ENCODE data around the gene DIABLO.

DNA sequence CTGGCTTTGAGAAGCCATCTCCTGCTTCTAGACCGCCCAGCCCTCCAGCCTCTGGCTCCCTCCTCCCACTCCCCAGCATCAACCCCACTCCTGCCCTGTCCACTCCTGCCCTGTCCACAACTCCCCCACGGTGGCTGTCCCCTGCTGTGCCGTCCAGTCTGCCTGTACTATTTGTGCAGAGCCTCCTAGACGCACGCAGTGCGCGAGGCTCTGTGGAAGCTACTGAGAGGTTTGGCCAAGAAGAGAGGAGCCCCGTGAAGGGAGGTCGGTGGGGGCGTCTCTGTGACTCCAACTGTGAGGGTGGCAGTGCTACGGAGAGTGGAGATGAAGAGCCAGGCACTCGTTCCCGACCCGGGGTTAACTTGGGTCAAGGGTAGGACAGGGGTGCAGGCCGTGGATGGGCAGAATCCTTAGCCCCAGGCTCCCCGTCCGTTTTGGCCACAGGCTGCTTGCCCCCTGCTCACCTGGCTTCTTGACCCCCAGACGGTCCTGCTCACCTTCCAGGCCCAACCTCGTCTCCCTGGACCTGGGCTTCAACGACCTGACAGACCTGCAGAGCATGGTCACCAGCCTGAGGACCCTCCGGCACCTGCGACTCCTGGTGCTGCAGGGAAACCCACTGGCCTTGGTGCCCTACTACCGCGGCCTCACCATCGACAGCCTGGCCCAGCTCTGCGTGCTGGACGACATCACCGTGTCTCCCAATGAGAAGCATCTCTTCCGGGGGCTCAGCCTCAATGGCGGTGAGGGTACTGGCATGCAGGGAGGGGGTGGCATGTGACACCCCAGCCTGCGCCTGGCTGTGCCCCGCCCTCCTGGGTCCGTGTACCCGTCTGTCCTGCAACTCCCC lies 36.0 kb downstream of the DIABLO start:
- TF ChIP-seq, protein P1, sequence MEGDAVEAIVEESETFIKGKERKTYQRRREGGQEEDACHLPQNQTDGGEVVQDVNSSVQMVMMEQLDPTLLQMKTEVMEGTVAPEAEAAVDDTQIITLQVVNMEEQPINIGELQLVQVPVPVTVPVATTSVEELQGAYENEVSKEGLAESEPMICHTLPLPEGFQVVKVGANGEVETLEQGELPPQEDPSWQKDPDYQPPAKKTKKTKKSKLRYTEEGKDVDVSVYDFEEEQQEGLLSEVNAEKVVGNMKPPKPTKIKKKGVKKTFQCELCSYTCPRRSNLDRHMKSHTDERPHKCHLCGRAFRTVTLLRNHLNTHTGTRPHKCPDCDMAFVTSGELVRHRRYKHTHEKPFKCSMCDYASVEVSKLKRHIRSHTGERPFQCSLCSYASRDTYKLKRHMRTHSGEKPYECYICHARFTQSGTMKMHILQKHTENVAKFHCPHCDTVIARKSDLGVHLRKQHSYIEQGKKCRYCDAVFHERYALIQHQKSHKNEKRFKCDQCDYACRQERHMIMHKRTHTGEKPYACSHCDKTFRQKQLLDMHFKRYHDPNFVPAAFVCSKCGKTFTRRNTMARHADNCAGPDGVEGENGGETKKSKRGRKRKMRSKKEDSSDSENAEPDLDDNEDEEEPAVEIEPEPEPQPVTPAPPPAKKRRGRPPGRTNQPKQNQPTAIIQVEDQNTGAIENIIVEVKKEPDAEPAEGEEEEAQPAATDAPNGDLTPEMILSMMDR (IDR thresholded peaks at IDR 0.05 in 2 of 3, conservative IDR thresholded peaks at IDR 0.05 in 1 of 3; ENCODE audit: borderline replicate concordance in 1 of 3, insufficient read depth in 1 of 3, low read depth in 2 of 3, low read length in 2 of 3): no peak
- no peak for TF ChIP-seq POLR2A (IDR thresholded peaks at IDR 0.05; ENCODE audit: borderline replicate concordance, extremely low read depth, insufficient read depth, insufficient read length)
- TF ChIP-seq TCF7L2 (IDR thresholded peaks at IDR 0.05; ENCODE audit: borderline replicate concordance, extremely low read depth, insufficient read depth, insufficient read length): no peak
- no peak for TF ChIP-seq ELF1 (IDR thresholded peaks at IDR 0.05; ENCODE audit: borderline replicate concordance, low read depth)
- no peak for TF ChIP-seq SP1 (IDR thresholded peaks at IDR 0.05; ENCODE audit: low read depth)
- no peak for TF ChIP-seq POLR2AphosphoS5 (IDR thresholded peaks at IDR 0.05; ENCODE audit: low read depth, low read length)
- TF ChIP-seq EZH2phosphoT487 (IDR thresholded peaks at IDR 0.05; ENCODE audit: borderline replicate concordance): no peak
- TF ChIP-seq, protein P2, sequence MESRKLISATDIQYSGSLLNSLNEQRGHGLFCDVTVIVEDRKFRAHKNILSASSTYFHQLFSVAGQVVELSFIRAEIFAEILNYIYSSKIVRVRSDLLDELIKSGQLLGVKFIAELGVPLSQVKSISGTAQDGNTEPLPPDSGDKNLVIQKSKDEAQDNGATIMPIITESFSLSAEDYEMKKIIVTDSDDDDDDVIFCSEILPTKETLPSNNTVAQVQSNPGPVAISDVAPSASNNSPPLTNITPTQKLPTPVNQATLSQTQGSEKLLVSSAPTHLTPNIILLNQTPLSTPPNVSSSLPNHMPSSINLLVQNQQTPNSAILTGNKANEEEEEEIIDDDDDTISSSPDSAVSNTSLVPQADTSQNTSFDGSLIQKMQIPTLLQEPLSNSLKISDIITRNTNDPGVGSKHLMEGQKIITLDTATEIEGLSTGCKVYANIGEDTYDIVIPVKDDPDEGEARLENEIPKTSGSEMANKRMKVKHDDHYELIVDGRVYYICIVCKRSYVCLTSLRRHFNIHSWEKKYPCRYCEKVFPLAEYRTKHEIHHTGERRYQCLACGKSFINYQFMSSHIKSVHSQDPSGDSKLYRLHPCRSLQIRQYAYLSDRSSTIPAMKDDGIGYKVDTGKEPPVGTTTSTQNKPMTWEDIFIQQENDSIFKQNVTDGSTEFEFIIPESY (IDR thresholded peaks at IDR 0.05; ENCODE audit: extremely low read depth, insufficient replicate concordance, low read length): no peak
- no peak for TF ChIP-seq RAD21 (IDR thresholded peaks at IDR 0.05; ENCODE audit: low read depth)
- TF ChIP-seq JUND (IDR thresholded peaks at IDR 0.05): no peak
- no peak for TF ChIP-seq EZH2 (IDR thresholded peaks at IDR 0.05)
- TF ChIP-seq, protein P3, sequence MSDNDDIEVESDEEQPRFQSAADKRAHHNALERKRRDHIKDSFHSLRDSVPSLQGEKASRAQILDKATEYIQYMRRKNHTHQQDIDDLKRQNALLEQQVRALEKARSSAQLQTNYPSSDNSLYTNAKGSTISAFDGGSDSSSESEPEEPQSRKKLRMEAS (IDR thresholded peaks at IDR 0.05): no peak
- no peak for TF ChIP-seq ZFX (IDR thresholded peaks at IDR 0.05)

Data from HCT116 (cell line).